Stomach (tissue), 19 donors: ENCODE measurements around the gene LRIG1. TPM values are rescaled to one million over a fixed set of nuclear protein-coding genes. Genes with fewer than 3 reads are reported as not detected.

ENCODE experiments used
- DNase-seq, 2 donors: peaks; one replicate each; pipeline versions ENCODE4 v3.0.0 to v3.0.0-alpha.2; 2013 to 2019
- H3K27ac ChIP-seq, 5 donors: fragments of 200-600 bp in 4 of 5; sonication (generic) in 4 of 5; one replicate each; pipeline ENCODE4 v1.5.1; 2013 to 2019; ENCODE audit warnings: mild to moderate bottlenecking in 1 of 5, moderate library complexity in 1 of 5
- H3K27me3 ChIP-seq, 3 donors: fragments of 200-600 bp; sonication (generic); one replicate each; pipeline ENCODE4 v1.5.1; 2017 to 2019; ENCODE audit warnings: mixed run types in 1 of 3
- H3K36me3 ChIP-seq, 4 donors: fragments of 200-600 bp; sonication (generic); 1 replicate in 3 of 4; 2 replicates in 1 of 4; pipeline ENCODE4 v1.5.1; 2016 to 2019
- H3K4me1 ChIP-seq, 4 donors: fragments of 200-600 bp; sonication (generic); one replicate each; pipeline ENCODE4 v1.5.1; 2016 to 2019
- H3K4me3 ChIP-seq, 4 donors: fragments of 200-600 bp; sonication (generic) in 3 of 4; one replicate each; pipeline ENCODE4 v1.5.1; 2016 to 2019; ENCODE audit warnings: mild to moderate bottlenecking in 1 of 4
- H3K9me3 ChIP-seq, 4 donors: fragments of 200-600 bp; sonication (generic); one replicate each; pipeline ENCODE4 v1.5.1; 2016 to 2019
- EP300 ChIP-seq: sonication (generic); formaldehyde crosslinking; IDR thresholded peaks from one replicate; pipeline ENCODE4 v1.6.1; 2017; ENCODE audit warnings: antibody characterized with exemption
- POLR2A ChIP-seq, 4 donors: fragments of 450-650 bp; IDR thresholded peaks; one replicate each; pipeline ENCODE4 v1.6.1; 2016; ENCODE audit warnings: antibody characterized with exemption in 4 of 4, control low read depth in 2 of 4, mild to moderate bottlenecking in 1 of 4, moderate library complexity in 1 of 4
- POLR2AphosphoS5 ChIP-seq, 3 donors: sonication (generic); formaldehyde crosslinking; IDR thresholded peaks; one replicate each; pipeline ENCODE4 v1.6.1; 2016; ENCODE audit warnings: antibody characterized with exemption in 3 of 3
- WGBS, 5 donors: extraction: QIAGEN DNeasy Blood & Tissue Kit in 3 of 5; methylation state at CpG; one replicate each; pipeline versions ENCODE4 v1.1.5 to v1.1.7; 2013 to 2018; 5-methylcytosine and 5-hydroxymethylcytosine counted together
- intact Hi-C: fragments of 100-400 bp; cut with DNase I; formaldehyde crosslinking; loops from one replicate; pipeline ENCODE4 v1.15.1; 2023; ENCODE audit warnings: low total_unique reads
- long read RNA-seq, 10 donors: transcript quantifications; one replicate each; lab custom pipeline, GENCODE V29; 2026
- polyA plus RNA-seq, 3 donors: library from polyadenylated mRNA; stranded (reverse); fragments of 200-250 nt; gene quantifications; one replicate each; pipeline ENCODE4 v1.2.3, GENCODE V29; 2013
- total RNA-seq, 5 donors: library from RNA; depleted of rRNA; stranded (reverse); fragments of >200 nt; gene quantifications; one replicate each; pipeline versions ENCODE4 v1.1.0 to v1.2.3, GENCODE V29; 2014 to 2016
- TF ChIP-seq, protein P1 (sequence below), 7 experiments: fragments of 450-650 bp in 4 of 7; fragments of 200-600 bp in 3 of 7; sonication (generic) in 3 of 7; IDR thresholded peaks; one replicate each; pipeline ENCODE4 v1.5.1; 2016 to 2019; ENCODE audit warnings: antibody characterized with exemption in 7 of 7, control low read depth in 2 of 7, mild to moderate bottlenecking in 1 of 7
- donor health status: healthy with polysubstance abuse.
- donor health status: Bipolar disorder and iron deficiency.
- donor health status: healthy.

LRIG1 gene, protein sequence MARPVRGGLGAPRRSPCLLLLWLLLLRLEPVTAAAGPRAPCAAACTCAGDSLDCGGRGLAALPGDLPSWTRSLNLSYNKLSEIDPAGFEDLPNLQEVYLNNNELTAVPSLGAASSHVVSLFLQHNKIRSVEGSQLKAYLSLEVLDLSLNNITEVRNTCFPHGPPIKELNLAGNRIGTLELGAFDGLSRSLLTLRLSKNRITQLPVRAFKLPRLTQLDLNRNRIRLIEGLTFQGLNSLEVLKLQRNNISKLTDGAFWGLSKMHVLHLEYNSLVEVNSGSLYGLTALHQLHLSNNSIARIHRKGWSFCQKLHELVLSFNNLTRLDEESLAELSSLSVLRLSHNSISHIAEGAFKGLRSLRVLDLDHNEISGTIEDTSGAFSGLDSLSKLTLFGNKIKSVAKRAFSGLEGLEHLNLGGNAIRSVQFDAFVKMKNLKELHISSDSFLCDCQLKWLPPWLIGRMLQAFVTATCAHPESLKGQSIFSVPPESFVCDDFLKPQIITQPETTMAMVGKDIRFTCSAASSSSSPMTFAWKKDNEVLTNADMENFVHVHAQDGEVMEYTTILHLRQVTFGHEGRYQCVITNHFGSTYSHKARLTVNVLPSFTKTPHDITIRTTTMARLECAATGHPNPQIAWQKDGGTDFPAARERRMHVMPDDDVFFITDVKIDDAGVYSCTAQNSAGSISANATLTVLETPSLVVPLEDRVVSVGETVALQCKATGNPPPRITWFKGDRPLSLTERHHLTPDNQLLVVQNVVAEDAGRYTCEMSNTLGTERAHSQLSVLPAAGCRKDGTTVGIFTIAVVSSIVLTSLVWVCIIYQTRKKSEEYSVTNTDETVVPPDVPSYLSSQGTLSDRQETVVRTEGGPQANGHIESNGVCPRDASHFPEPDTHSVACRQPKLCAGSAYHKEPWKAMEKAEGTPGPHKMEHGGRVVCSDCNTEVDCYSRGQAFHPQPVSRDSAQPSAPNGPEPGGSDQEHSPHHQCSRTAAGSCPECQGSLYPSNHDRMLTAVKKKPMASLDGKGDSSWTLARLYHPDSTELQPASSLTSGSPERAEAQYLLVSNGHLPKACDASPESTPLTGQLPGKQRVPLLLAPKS
- total RNA-seq (100 to 1,000 TPM in 3 of 5 donors, 10 to 100 TPM in 2; 85.8 to 278 (median 101) TPM), polyA plus RNA-seq (10 to 100 TPM; 20.2 to 31.5 (median 21.2) TPM)
- long read RNA-seq, donor 1, full-length matches to known transcripts: 3 of 3 reads
- long read RNA-seq, donor 1, partial matches to known transcripts: 0 of 3 reads
- long read RNA-seq, donor 1, other reads (novel, unspliced or antisense): 0 of 3 reads
- long read RNA-seq, donor 2, full-length matches to known transcripts: 4 of 15 reads
- long read RNA-seq, donor 2, partial matches to known transcripts: 11 of 15 reads
- long read RNA-seq, donor 2, other reads (novel, unspliced or antisense): 0 of 15 reads
- long read RNA-seq, donor 3, full-length matches to known transcripts: 2 of 2 reads
- long read RNA-seq, donor 3, partial matches to known transcripts: 0 of 2 reads
- long read RNA-seq, donor 3, other reads (novel, unspliced or antisense): 0 of 2 reads
- long read RNA-seq, donor 4: 0 reads
- long read RNA-seq, donor 5, full-length matches to known transcripts: 4 of 15 reads
- long read RNA-seq, donor 5, partial matches to known transcripts: 11 of 15 reads
- long read RNA-seq, donor 5, other reads (novel, unspliced or antisense): 0 of 15 reads
- long read RNA-seq, donor 6: 0 reads
- long read RNA-seq, donor 7, full-length matches to known transcripts: 3 of 3 reads
- long read RNA-seq, donor 7, partial matches to known transcripts: 0 of 3 reads
- long read RNA-seq, donor 7, other reads (novel, unspliced or antisense): 0 of 3 reads
- long read RNA-seq, donor 8, full-length matches to known transcripts: 6 of 11 reads
- long read RNA-seq, donor 8, partial matches to known transcripts: 5 of 11 reads
- long read RNA-seq, donor 8, other reads (novel, unspliced or antisense): 0 of 11 reads
- long read RNA-seq, donor 9: 0 reads
- long read RNA-seq, donor 10, full-length matches to known transcripts: 1 of 1 reads
- long read RNA-seq, donor 10, partial matches to known transcripts: 0 of 1 reads
- long read RNA-seq, donor 10, other reads (novel, unspliced or antisense): 0 of 1 reads

DNA sequence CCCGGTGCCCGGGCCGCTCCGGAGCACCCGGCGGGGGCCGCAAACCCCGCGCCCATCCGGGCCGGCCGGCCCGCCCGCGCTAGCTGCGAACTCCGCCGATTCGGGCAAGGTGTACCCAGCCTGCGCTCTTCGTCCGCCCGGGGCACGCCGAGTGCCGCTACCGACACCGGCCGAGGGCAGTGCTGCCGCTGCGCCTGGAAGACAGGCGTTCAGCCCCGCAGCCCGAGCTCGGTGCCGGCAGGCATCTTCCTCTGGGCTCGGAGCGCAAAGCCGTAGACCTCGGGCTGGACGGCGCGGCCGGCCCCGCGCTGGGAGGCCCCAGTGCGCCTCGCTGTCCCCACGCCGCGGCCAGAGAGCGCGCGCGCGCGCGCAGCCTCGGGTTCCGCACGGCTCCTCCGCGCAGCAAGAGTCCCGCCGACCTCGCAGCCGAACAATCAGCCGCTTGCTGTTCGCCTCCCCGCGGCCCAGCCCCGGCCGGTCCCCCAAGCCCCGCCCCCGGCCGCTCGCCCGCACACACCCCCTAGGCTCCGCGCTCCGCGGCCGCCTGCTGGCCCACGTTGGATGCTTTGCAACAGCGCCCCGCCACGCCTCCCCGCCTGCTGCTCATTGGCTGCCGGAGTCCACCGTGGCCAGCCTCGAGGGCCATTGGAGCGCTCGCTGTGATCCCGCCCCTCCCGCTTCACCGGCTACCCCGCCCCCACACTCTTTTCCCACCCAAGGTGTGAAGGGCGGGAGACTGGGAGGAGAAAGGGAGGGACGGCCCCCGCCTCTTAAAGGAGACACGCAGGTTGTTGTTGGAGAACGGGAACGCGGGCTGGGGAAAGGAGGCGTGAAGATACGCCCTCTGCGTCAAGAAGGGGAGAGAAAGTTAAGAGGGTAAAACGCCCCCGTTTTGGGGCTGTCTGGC is at the start of gene LRIG1:
Gene LRIG1 (minus strand): TSS at position 447 of the 907 bp plus-strand sequence. CDS start 615 bp downstream, outside the sequence.
- 0 to 3% (median 1%) methylated on average over 33 to 109 of the region's 109 CpGs for WGBS, 5 donors
- no peaks in the 10 kb centered on the region for H3K9me3 ChIP-seq
- H3K4me3 ChIP-seq: peak within 1 kb of the TSS; percentile 76 to 98 (median 94)
- no peaks in the 10 kb centered on the region for H3K27me3 ChIP-seq
- intact Hi-C loops: loop anchor here (10.0 kb wide), 1 partner anchor 96 kb away; no protein-coding TSS in a partner anchor
- TF ChIP-seq POLR2A (IDR thresholded peaks at IDR 0.05) (no peak), EP300 (no peak), POLR2AphosphoS5 (IDR thresholded peaks at IDR 0.05) (peak; percentile 81 to 87 (median 85))
- TF ChIP-seq, protein P1, sequence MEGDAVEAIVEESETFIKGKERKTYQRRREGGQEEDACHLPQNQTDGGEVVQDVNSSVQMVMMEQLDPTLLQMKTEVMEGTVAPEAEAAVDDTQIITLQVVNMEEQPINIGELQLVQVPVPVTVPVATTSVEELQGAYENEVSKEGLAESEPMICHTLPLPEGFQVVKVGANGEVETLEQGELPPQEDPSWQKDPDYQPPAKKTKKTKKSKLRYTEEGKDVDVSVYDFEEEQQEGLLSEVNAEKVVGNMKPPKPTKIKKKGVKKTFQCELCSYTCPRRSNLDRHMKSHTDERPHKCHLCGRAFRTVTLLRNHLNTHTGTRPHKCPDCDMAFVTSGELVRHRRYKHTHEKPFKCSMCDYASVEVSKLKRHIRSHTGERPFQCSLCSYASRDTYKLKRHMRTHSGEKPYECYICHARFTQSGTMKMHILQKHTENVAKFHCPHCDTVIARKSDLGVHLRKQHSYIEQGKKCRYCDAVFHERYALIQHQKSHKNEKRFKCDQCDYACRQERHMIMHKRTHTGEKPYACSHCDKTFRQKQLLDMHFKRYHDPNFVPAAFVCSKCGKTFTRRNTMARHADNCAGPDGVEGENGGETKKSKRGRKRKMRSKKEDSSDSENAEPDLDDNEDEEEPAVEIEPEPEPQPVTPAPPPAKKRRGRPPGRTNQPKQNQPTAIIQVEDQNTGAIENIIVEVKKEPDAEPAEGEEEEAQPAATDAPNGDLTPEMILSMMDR (IDR thresholded peaks at IDR 0.05): peak in 3 of 7 experiments; percentile 5 to 60 (median 37)
- DNase-seq: peak; percentile 100
- no peaks in the 10 kb centered on the region for H3K36me3 ChIP-seq
- H3K27ac ChIP-seq: peak within 1 kb of the TSS; percentile 90 to 97 (median 94)
- peaks cover 23 to 50% (median 46%) of the 10 kb centered on the region in 4 donors for H3K4me1 ChIP-seq

- 94 to 98% (median 98%) methylated on average over 35 to 43 of the region's 43 CpGs for WGBS, 5 donors
- H3K4me1 ChIP-seq: no peaks in the 10 kb centered on the region
- intact Hi-C loops: no loop called here
- no peaks in the 10 kb centered on the region for H3K27me3 ChIP-seq
- H3K9me3 ChIP-seq: no peaks in the 10 kb centered on the region
- H3K27ac ChIP-seq: no peak overlapping the region
- no peaks in the 10 kb centered on the region for H3K36me3 ChIP-seq
- no peak for DNase-seq
- no peak overlapping the region for H3K4me3 ChIP-seq
- TF ChIP-seq POLR2AphosphoS5 (IDR thresholded peaks at IDR 0.05): no peak
- no peak for TF ChIP-seq POLR2A (IDR thresholded peaks at IDR 0.05)
- TF ChIP-seq, protein P1 (IDR thresholded peaks at IDR 0.05): no peak
- TF ChIP-seq EP300: no peak
Measured at GRCh38 chr3:66544619-66545429, 44.0 kb upstream of the LRIG1 start.
